ENCODE measurements around the gene SYNGR1. TPM values are rescaled to one million over a fixed set of nuclear protein-coding genes. Genes with fewer than 3 reads are reported as not detected.
"Not testable (repeated sequence)": the region's sequence is repeated elsewhere in the genome, so short reads cannot be mapped to it uniquely, and the experiment has no call there.

Gene SYNGR1
- total RNA-seq, 1 donor from 2014 or later, result 11.0 TPM

- H3K9me3 ChIP-seq (ENCODE audit: low read depth), result no peaks in the 10 kb centered on the region
- no peaks in the 10 kb centered on the region for H4K20me1 ChIP-seq (ENCODE audit: low read depth)
- no peak overlapping the region for H3K27ac Mint-ChIP-seq
- H3K4me1 Mint-ChIP-seq, result peaks cover 18% of the 10 kb centered on the region
- peaks cover 3% of the 10 kb centered on the region for H3K27me3 Mint-ChIP-seq (ENCODE audit: insufficient read depth, low read depth)
- no peaks in the 10 kb centered on the region for H3K27me3 ChIP-seq
- H3K4me3 ChIP-seq, result no peak overlapping the region
- H3K9ac ChIP-seq, result no peak overlapping the region
- no peak overlapping the region for H2AFZ ChIP-seq (replicated peaks)
- H3K79me2 ChIP-seq (ENCODE audit: low read depth), result no peaks in the 10 kb centered on the region
- no peak overlapping the region for H3K4me3 Mint-ChIP-seq
- no peak overlapping the region for H3K4me2 ChIP-seq
- no peaks in the 10 kb centered on the region for H3K36me3 ChIP-seq
- H3F3A ChIP-seq (ENCODE audit: low read depth), result peaks cover 13% of the 10 kb centered on the region
- no peak for TF ChIP-seq EZH2phosphoT487 (IDR thresholded peaks at IDR 0.05)
- no peak for TF ChIP-seq EZH2 (IDR thresholded peaks at IDR 0.05)
- TF ChIP-seq CTCF (IDR thresholded peaks at IDR 0.05), result no peak
- no peak overlapping the region for H3K27ac ChIP-seq
- no peaks in the 10 kb centered on the region for H3K9me3 Mint-ChIP-seq
- DNase-seq (ENCODE audit: low spot score), result no peak
- H3K4me1 ChIP-seq, result peaks cover 9% of the 10 kb centered on the region
- no peaks in the 10 kb centered on the region for H3K36me3 Mint-ChIP-seq
These were observed 13.4 kb upstream of the SYNGR1 start for GRCh38 chr22:39336411-39336810.

- H3K4me1 Mint-ChIP-seq; H3K4me3 Mint-ChIP-seq; H3K27ac Mint-ChIP-seq; H3K9me3 Mint-ChIP-seq; H3K4me2 ChIP-seq; H2AFZ ChIP-seq (replicated peaks); H3K9ac ChIP-seq; DNase-seq (ENCODE audit: low spot score); H3K27me3 Mint-ChIP-seq (ENCODE audit: insufficient read depth, low read depth); H3K36me3 Mint-ChIP-seq; H4K20me1 ChIP-seq (ENCODE audit: low read depth); H3K36me3 ChIP-seq; H3K9me3 ChIP-seq (ENCODE audit: low read depth); H3F3A ChIP-seq (ENCODE audit: low read depth); H3K79me2 ChIP-seq (ENCODE audit: low read depth); H3K4me1 ChIP-seq; H3K4me3 ChIP-seq; H3K27me3 ChIP-seq; H3K27ac ChIP-seq: not testable (repeated sequence)
These were observed 10.0 kb upstream of the SYNGR1 start for GRCh38 chr22:39339775-39340174.

- H4K20me1 ChIP-seq (ENCODE audit: low read depth), result no peaks in the 10 kb centered on the region
- no peak overlapping the region for H3K9ac ChIP-seq
- H3K4me3 Mint-ChIP-seq, result no peak overlapping the region
- no peaks in the 10 kb centered on the region for H3K9me3 ChIP-seq (ENCODE audit: low read depth)
- no peaks in the 10 kb centered on the region for H3K9me3 Mint-ChIP-seq
- no peaks in the 10 kb centered on the region for H3K27me3 Mint-ChIP-seq (ENCODE audit: insufficient read depth, low read depth)
- no peaks in the 10 kb centered on the region for H3K79me2 ChIP-seq (ENCODE audit: low read depth)
- peak overlapping the region; percentile 12 for H3K4me2 ChIP-seq
- H3K27ac ChIP-seq, result peak overlapping the region; percentile 1
- H3K4me3 ChIP-seq, result no peak overlapping the region
- no peaks in the 10 kb centered on the region for H3K36me3 Mint-ChIP-seq
- peaks cover 9% of the 10 kb centered on the region for H3K4me1 Mint-ChIP-seq
- H3K27ac Mint-ChIP-seq, result no peak overlapping the region
- H3K27me3 ChIP-seq, result peaks cover 7% of the 10 kb centered on the region
- H3K36me3 ChIP-seq, result no peaks in the 10 kb centered on the region
- H2AFZ ChIP-seq (replicated peaks), result peak overlapping the region; percentile 51
- TF ChIP-seq EZH2 (IDR thresholded peaks at IDR 0.05), result no peak
- TF ChIP-seq EZH2phosphoT487 (IDR thresholded peaks at IDR 0.05), result no peak
- no peak for TF ChIP-seq CTCF (IDR thresholded peaks at IDR 0.05)
- DNase-seq (ENCODE audit: low spot score), result no peak
- peaks cover 8% of the 10 kb centered on the region for H3F3A ChIP-seq (ENCODE audit: low read depth)
- peaks cover 7% of the 10 kb centered on the region for H3K4me1 ChIP-seq
These were observed 8.6 kb upstream of the SYNGR1 start for GRCh38 chr22:39341179-39341578.

- H3K27ac Mint-ChIP-seq, result no peak overlapping the region
- H3K4me3 Mint-ChIP-seq, result peak overlapping the region; percentile 9
- Histone ChIP-seq H3K4me1 (peaks cover 7% of the 10 kb centered on the region), H3K4me3 (no peak overlapping the region), H3K79me2 (ENCODE audit: low read depth) (no peaks in the 10 kb centered on the region), H4K20me1 (ENCODE audit: low read depth) (no peaks in the 10 kb centered on the region), H3F3A (ENCODE audit: low read depth) (peaks cover 8% of the 10 kb centered on the region), H3K9me3 (ENCODE audit: low read depth) (no peaks in the 10 kb centered on the region), H3K9ac (no peak overlapping the region), H3K27me3 (peaks cover 7% of the 10 kb centered on the region), H3K4me2 (no peak overlapping the region), H2AFZ (replicated peaks) (peak overlapping the region; percentile 36), H3K36me3 (no peaks in the 10 kb centered on the region), H3K27ac (no peak overlapping the region)
- no peaks in the 10 kb centered on the region for H3K27me3 Mint-ChIP-seq (ENCODE audit: insufficient read depth, low read depth)
- DNase-seq (ENCODE audit: low spot score), result peak; percentile 75
- H3K9me3 Mint-ChIP-seq, result no peaks in the 10 kb centered on the region
- peak; percentile 76 for TF ChIP-seq CTCF (IDR thresholded peaks at IDR 0.05)
- no peak for TF ChIP-seq EZH2phosphoT487 (IDR thresholded peaks at IDR 0.05)
- H3K36me3 Mint-ChIP-seq, result no peaks in the 10 kb centered on the region
- peaks cover 9% of the 10 kb centered on the region for H3K4me1 Mint-ChIP-seq
These were observed 6.3 kb upstream of the SYNGR1 start for GRCh38 chr22:39343259-39344045.
